ENCODE measurements around the gene OR2H2. TPM values are rescaled to one million over a fixed set of nuclear protein-coding genes. Genes with fewer than 3 reads are reported as not detected.

OR2H2 gene
- total RNA-seq, 1 donor, result not detected

DNA sequence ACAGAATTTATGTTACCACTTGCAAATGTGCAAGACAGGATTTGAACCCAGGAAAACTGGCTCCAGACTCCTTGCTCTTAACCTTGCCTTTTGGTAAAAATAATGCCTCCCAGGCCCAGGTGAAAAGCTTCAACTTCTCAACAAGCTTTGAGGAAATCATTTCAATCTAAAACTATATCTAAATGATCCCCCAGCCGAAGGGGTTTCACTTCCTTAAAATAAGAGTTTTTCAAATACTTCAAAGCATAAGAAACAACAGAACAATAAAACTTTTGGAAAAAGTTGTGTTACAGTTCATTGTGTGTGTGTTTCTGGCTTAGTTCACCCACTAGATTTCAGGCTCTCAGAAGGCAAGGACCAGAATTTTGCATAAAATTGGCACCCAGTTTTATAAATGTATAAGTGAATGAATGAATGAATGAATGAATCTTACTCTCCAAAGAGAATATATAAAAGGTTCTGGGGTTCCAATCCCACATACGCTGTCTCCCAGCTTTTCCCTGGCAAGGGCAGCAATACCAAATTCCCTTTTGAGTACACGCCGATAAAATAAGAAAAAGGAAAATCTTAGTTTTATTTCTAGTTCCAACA is 5.4 kb downstream of the OR2H2 start:
- H3K4me3 ChIP-seq (ENCODE audit: low read depth, low read length), result no peak overlapping the region
- DNase-seq (ENCODE audit: low read depth), result no peak
- no peak for TF ChIP-seq CTCF (IDR thresholded peaks at IDR 0.05; ENCODE audit: insufficient read depth, low read length)

GRCh38 chr6:29591677-29592076 is 6.8 kb downstream of the OR2H2 start:
- no peak overlapping the region for H3K4me3 ChIP-seq (ENCODE audit: low read depth, low read length)
- no peak for TF ChIP-seq CTCF (IDR thresholded peaks at IDR 0.05; ENCODE audit: insufficient read depth, low read length)
- DNase-seq (ENCODE audit: low read depth), result no peak

DNA sequence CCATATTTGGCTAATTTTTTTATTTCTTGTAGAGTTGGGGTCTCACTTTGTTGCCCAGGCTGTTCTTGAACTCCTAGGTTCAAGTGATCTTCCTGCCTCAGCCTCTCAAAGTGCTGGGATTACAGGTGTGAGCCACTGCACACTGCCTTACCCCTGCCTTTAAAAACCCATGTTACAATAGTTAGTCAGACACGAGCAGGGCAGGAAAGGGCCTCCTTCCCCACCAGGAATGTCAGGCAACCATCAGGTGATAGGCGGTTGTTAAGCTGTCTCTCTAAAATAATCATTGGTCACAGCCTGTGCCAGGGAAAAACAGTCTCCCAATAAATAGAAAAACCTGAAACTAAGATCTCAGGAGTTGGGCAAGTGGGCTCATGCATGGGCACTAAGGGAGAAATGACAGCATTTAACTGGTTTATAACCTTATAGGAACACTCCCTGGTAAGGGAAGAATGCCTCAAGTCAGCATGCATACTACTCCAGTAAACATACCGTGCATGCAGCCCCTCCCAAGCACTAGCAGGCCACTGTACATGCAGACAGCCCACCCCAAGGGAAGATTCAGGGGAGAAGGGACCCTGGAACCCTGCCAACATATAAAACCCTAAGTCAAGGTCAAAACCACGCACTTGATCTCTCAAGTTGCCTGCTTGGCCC is 8.4 kb downstream of the OR2H2 start:
- H3K4me3 ChIP-seq (ENCODE audit: low read depth, low read length), result no peak overlapping the region
- DNase-seq (ENCODE audit: low read depth), result no peak
- no peak for TF ChIP-seq CTCF (IDR thresholded peaks at IDR 0.05; ENCODE audit: insufficient read depth, low read length)

- no peak overlapping the region for H3K4me3 ChIP-seq (ENCODE audit: low read depth, low read length)
- no peak for TF ChIP-seq CTCF (IDR thresholded peaks at IDR 0.05; ENCODE audit: insufficient read depth, low read length)
- no peak for DNase-seq (ENCODE audit: low read depth)
Measured at GRCh38 chr6:29596381-29596900, 11.5 kb downstream of the OR2H2 start.

GRCh38 chr6:29597184-29597583 is 12.3 kb downstream of the OR2H2 start:
- no peak for DNase-seq (ENCODE audit: low read depth)
- no peak for TF ChIP-seq CTCF (IDR thresholded peaks at IDR 0.05; ENCODE audit: insufficient read depth, low read length)
- no peak overlapping the region for H3K4me3 ChIP-seq (ENCODE audit: low read depth, low read length)

DNA sequence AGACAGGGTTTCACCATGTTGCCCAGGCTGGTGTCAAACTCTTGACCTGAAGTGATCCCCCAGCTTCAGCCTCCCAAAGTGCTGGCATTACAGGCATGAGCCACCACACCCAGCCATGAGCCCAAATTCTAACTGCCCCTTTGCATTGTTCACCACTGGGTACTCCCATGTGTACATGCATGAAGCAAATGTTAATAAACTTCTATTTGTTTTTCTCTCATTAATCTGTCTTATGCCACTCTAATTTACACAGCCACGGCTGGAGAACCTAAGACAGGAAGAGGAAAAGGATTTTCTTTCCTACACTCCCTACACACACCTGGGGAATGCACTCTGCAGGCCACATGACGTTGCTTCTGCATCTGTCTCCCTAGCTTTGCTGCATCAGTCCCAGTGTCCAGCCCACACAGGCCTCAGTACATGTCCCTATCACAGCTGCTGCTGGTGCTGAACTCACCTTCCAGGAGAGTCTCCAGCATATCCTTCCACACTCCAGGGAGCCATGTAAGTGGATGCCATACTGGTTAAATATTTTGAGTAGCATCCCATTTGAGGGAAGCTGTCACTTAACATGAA is 13.3 kb downstream of the OR2H2 start:
- H3K4me3 ChIP-seq (ENCODE audit: low read depth, low read length), result no peak overlapping the region
- no peak for TF ChIP-seq CTCF (IDR thresholded peaks at IDR 0.05; ENCODE audit: insufficient read depth, low read length)
- no peak for DNase-seq (ENCODE audit: low read depth)
